Astrocyte of the cerebellum (primary cell): ENCODE data around the gene SNAPC4.

ENCODE experiments used
- DNase-seq: peaks from one replicate; pipeline ENCODE4 v3.0.0-alpha.2; 2011; ENCODE audit warnings: low read depth
- H3K4me3 ChIP-seq: 2 replicates; pipeline ENCODE4 v1.5.1; 2011; ENCODE audit warnings: mild to moderate bottlenecking, low read depth, low read length, moderate library complexity
- CTCF ChIP-seq: IDR thresholded peaks from 2 replicates; pipeline ENCODE4 v1.5.1; 2012; ENCODE audit warnings: low read length, low read depth, moderate library complexity, mild to moderate bottlenecking; ENCODE audit errors: missing control alignments
- in situ Hi-C: cut with HindIII; loops from 2 replicates; pipeline ENCODE4 v1.10.0; 2017; ENCODE audit warnings: low sequenced_read_pairs

SNAPC4 gene

GRCh38 chr9:136361754-136362449, 38.1 kb downstream of the SNAPC4 start:
- in situ Hi-C loops: loop anchor here (10.0 kb wide), 1 partner anchor 87 kb away; no protein-coding TSS in a partner anchor
- no peak for TF ChIP-seq CTCF
- no peak for DNase-seq
- H3K4me3 ChIP-seq: no peak overlapping the region

GRCh38 chr9:136361047-136361753, 38.8 kb downstream of the SNAPC4 start:
- TF ChIP-seq CTCF: no peak
- DNase-seq: no peak
- no peak overlapping the region for H3K4me3 ChIP-seq
- in situ Hi-C loops: loop anchor here (10.0 kb wide), 1 partner anchor 86 kb away; no protein-coding TSS in a partner anchor

- in situ Hi-C loops: loop anchor here (10.0 kb wide), 1 partner anchor 85 kb away; no protein-coding TSS in a partner anchor
- no peak for TF ChIP-seq CTCF
- no peak for DNase-seq
Observed at GRCh38 chr9:136359774-136360718, 39.9 kb downstream of the SNAPC4 start.

GRCh38 chr9:136358888-136359287, 41.1 kb downstream of the SNAPC4 start:
- DNase-seq: no peak
- in situ Hi-C loops: no loop called here
- TF ChIP-seq CTCF: no peak
- no peak overlapping the region for H3K4me3 ChIP-seq

More at GRCh38 chr9:136359774-136360718, 39.9 kb downstream of the SNAPC4 start:
- H3K4me3 ChIP-seq: no peak overlapping the region

- no peak for DNase-seq
- TF ChIP-seq CTCF: no peak
- in situ Hi-C loops: no loop called here
- no peak overlapping the region for H3K4me3 ChIP-seq
Observed at GRCh38 chr9:136358016-136358415, 42.0 kb downstream of the SNAPC4 start.

- H3K4me3 ChIP-seq: no peak overlapping the region
- no peak for DNase-seq
- TF ChIP-seq CTCF: no peak
- in situ Hi-C loops: no loop called here
Observed at GRCh38 chr9:136357202-136357725, 42.7 kb downstream of the SNAPC4 start.
